ENCODE data around the gene PELI3.
"Not testable (repeated sequence)": the region's sequence is repeated elsewhere in the genome, so short reads cannot be mapped to it uniquely, and the experiment has no call there.

The PELI3 gene

DNA sequence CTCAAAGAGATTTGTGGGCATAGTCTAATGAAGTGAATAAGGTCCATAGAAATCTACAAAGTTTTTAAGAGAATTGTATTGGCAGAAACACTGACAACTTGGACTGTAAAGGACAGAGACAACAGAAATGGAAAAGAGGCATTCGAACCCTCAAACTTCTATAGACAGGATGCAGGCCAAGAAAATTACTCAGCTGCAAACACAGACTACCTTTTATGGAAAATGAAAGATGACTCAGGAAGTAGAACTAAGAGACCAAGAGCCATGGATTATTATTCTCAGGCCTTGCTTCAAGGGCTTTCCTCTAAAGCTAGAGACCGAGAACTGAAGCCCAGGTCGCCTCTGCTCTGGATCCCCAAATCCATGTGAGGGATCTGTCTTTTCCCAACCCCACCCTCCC lies 3.8 kb upstream of the PELI3 start:
- TF ChIP-seq, protein P1, sequence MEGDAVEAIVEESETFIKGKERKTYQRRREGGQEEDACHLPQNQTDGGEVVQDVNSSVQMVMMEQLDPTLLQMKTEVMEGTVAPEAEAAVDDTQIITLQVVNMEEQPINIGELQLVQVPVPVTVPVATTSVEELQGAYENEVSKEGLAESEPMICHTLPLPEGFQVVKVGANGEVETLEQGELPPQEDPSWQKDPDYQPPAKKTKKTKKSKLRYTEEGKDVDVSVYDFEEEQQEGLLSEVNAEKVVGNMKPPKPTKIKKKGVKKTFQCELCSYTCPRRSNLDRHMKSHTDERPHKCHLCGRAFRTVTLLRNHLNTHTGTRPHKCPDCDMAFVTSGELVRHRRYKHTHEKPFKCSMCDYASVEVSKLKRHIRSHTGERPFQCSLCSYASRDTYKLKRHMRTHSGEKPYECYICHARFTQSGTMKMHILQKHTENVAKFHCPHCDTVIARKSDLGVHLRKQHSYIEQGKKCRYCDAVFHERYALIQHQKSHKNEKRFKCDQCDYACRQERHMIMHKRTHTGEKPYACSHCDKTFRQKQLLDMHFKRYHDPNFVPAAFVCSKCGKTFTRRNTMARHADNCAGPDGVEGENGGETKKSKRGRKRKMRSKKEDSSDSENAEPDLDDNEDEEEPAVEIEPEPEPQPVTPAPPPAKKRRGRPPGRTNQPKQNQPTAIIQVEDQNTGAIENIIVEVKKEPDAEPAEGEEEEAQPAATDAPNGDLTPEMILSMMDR (IDR thresholded peaks at IDR 0.05; ENCODE audit: low read depth, low read length), result no peak
- no peak for DNase-seq (ENCODE audit: low read depth in 2 of 2)
- no peak overlapping the region for H3K4me3 ChIP-seq (replicated peaks in 1 of 2; ENCODE audit: low read depth in 2 of 2, low read length in 2 of 2)

DNA sequence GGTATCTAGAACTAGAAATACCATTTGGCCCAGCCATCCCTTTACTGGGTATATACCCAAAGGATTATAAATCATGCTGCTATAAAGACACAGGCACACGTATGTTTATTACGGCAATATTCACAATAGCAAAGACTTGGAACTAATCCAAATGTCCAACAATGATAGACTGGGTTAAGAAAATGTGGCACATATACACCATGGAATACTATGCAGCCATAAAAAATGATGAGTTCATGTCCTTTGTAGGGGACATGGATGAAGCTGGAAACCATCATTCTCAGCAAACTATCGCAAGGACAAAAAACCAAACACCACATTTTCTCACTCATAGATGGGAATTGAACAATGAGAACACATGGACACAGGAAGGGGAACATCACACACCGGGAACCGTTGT lies 2.6 kb upstream of the PELI3 start:
- DNase-seq (ENCODE audit: low read depth in 2 of 2); H3K4me3 ChIP-seq (replicated peaks in 1 of 2; ENCODE audit: low read depth in 2 of 2, low read length in 2 of 2): not testable (repeated sequence)

DNA sequence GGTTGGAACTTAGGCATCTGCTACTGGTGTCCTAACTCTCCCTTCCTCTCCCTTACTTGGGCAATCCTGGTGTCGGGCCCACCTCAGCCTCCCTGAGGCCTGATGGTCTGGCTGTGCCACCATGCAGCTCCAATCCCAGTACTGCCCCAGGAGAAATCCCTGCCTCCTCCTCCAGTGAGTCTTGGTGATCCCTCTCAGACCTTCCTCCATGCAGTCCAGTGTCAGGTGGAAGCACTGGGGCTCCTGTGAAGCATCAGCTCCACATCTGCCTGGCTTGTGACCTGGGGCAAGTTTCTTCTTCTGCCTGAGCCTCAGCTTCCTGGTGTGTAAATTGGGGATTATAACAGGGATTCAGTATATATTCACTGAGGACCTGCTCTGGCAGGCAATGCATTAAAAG lies 1.8 kb upstream of the PELI3 start:
- TF ChIP-seq, protein P1 (IDR thresholded peaks at IDR 0.05; ENCODE audit: low read depth, low read length), result no peak
- DNase-seq (ENCODE audit: low read depth in 2 of 2), result no peak
- no peak overlapping the region for H3K4me3 ChIP-seq (replicated peaks in 1 of 2; ENCODE audit: low read depth in 2 of 2, low read length in 2 of 2)

DNA sequence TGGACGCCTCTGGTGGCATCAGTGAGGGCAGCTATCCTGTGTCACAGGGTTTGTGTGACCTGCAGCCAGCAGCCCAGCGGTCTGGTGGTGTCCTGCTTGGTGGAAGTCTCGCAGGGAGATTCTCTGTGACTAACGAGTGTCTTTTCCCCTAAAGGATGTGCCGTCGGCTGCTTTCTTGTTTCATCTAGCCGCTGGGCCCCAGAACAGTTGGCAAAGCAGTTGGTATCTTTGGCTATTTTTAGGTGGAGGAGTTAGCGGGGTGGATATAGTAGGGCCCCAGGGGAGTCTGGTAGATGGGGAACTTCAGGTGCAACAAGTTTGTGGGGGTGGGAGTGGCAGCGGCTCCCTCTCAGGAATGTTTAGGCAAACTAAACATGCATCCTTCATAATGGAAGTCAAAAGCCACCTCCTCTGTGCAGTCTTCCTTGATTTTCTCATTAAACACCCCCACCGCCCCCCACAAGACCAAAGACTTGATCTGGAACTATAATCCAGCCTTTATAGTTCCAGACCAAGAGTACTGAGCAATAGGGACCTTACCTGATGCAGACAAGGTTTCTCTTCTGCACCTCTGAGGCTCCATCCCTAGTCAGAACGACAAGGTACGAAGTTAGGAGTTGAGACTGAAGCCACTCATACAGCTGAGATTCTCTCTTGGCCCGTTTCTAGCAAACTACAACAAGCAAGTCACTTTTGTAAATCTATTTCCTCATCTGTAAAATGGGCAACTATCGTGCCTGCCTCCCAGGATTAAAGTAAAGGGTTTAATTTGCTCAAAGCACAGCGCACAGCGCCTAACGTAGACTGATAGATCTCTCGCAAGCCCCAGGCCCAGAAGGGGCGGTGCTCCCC lies 1.1 kb upstream of the PELI3 start:
- TF ChIP-seq, protein P1 (IDR thresholded peaks at IDR 0.05; ENCODE audit: low read depth, low read length), result no peak
- no peak for DNase-seq (ENCODE audit: low read depth in 2 of 2)
- H3K4me3 ChIP-seq (replicated peaks in 1 of 2; ENCODE audit: low read depth in 2 of 2, low read length in 2 of 2), result peak overlapping the region; percentile 62 to 65

DNA sequence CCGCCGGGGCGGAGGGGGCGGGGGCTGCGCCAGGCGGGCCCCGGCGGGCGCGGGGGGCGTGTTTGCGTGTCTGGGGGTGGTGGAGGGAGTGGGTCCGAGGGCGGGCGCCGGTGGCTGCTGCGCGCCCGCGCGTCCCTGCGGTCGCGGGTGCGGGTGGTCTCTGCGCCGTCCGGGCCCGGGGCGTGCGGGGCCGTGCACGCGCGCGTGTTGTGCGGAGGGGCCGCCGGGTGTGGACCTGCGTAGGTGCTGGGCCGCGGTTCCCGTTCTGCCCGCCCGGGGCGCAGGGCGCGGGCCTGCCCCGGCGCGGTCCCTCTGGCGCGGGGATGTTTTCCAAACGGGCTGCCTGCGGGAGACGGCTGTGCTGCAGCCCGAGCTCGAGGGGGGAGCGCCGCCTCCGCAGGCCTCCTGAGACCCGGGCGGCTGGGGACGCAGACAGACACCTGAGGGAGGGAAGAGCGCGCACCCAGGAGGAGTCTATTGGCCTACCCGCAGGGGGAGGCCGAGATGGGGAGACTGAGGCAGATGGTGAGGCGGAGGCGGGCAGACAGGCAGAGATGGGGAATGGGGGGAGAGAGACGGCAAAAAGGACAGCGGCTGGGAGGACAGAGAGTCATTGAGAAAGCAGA lies 442 bp downstream of the PELI3 start:
- DNase-seq (ENCODE audit: low read depth in 2 of 2), result peak; percentile 13 to 41
- H3K4me3 ChIP-seq (replicated peaks in 1 of 2; ENCODE audit: low read depth in 2 of 2, low read length in 2 of 2), result peak overlapping the region; percentile 59 to 65
- TF ChIP-seq, protein P1 (IDR thresholded peaks at IDR 0.05; ENCODE audit: low read depth, low read length), result peak; percentile 9

DNA sequence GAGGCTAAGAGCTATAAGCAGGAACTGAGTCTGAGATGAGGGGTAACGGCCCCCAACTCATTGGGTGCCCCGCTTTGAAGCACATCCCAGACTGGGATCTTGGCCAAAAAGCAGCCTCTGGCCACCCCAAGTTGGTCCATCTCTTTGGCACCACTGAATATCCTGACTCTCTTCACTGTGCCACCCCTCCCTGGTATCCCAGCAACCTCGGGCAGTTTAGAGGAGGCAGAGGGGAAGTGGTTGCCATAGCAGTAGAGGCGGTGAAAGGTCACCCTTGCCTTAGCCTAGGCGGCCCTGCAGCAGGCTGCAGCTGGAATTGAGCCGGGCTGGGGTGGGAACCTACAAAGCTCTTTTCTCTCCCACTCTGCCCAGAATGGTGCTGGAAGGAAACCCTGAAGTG lies 1.1 kb downstream of the PELI3 start:
- TF ChIP-seq, protein P1 (IDR thresholded peaks at IDR 0.05; ENCODE audit: low read depth, low read length), result no peak
- DNase-seq (ENCODE audit: low read depth in 2 of 2), result peak in 1 of 2 donors; percentile 36
- peak overlapping the region; percentile 59 to 65 for H3K4me3 ChIP-seq (replicated peaks in 1 of 2; ENCODE audit: low read depth in 2 of 2, low read length in 2 of 2)

DNA sequence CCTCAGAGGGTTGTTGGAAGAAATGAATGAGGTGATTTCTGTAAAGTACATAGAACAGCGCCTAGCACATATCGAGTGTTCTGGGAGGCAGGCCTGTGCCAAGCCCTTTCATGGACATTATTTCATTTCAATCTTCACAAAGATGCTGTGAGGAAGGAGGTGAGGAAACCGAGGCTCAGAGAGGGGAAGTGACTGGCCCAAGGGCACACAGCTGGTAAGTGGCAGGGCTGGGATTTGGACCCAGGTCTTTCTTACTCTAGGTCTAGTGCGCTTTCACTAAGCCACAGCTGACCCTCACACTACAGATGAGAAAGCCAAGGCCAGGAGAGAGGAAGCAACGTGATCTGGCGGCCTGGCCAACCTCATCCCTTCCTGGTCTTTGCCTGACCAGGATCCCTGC lies 2.0 kb downstream of the PELI3 start:
- TF ChIP-seq, protein P1 (IDR thresholded peaks at IDR 0.05; ENCODE audit: low read depth, low read length), result no peak
- H3K4me3 ChIP-seq (replicated peaks in 1 of 2; ENCODE audit: low read depth in 2 of 2, low read length in 2 of 2), result no peak overlapping the region
- no peak for DNase-seq (ENCODE audit: low read depth in 2 of 2)

Data from cardiac fibroblast (primary cell).